PFSK-1 (cell line): ENCODE data around the gene CD1C.

ENCODE experiments used
- FOXP2 ChIP-seq: optimal IDR thresholded peaks from 2 replicates; pipeline ENCODE3; 2011; ENCODE audit warnings: borderline replicate concordance, control low read depth, inconsistent platforms; ENCODE audit not compliant: insufficient read depth; ENCODE audit errors: extremely low read length, extremely low read depth
- POLR2AphosphoS5 ChIP-seq: IDR thresholded peaks from 2 replicates; pipeline ENCODE4 v1.6.1; 2012; ENCODE audit warnings: low read depth, mild to moderate bottlenecking, control low read depth, low read length, moderate library complexity
- REST ChIP-seq, 2 experiments: IDR thresholded peaks; 2 replicates each; pipeline versions ENCODE4 v1.6.1 to v1.8.0; 2011 to 2012; ENCODE audit warnings: low read depth in 2 of 2, low read length in 2 of 2, control low read depth in 1 of 2, inconsistent platforms in 1 of 2, mild to moderate bottlenecking in 1 of 2, moderate library complexity in 1 of 2; ENCODE audit not compliant: insufficient read depth in 1 of 2

- TF ChIP-seq REST (IDR thresholded peaks at IDR 0.05; ENCODE audit: insufficient read depth in 1 of 2, low read depth in 2 of 2, low read length in 2 of 2) (no peak), FOXP2 (no peak), POLR2AphosphoS5 (no peak)
Observed at GRCh38 chr1:158327481-158327880, 37.8 kb downstream of the CD1C start.
